SHP77 (cell line): ENCODE measurements around the gene FAM107B.
A peak's percentile ranks its signal among the peaks of the same experiment; 100 is the strongest.

Source experiments
- DNase-seq, 2 experiments: peaks; one replicate each; lab custom pipeline; 2025; lab: John Stamatoyannopoulos, UW

FAM107B gene

DNA sequence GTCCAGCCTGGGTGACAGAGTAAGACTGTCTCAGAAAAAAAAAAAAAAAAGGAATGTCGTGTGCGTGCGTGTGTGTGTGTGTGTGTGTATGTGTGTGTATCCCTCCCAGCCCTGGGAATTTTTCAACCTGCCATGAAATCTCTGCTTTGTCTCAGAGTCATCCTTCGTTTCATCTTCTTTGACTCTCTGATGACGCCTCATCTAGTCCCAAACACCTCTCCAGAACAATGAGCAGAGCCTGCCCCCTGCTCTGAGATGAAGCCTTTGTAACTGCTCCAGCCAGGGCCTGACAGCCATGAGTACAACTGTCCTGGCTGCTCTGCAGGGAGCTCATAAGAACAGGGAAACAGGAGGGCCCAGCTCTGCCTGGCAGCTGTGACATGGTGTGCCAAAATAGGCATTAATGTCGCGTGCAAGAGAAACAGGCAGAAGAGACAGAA lies 149.5 kb downstream of the FAM107B start:
- DNase-seq, result peak; percentile 5 to 7

DNA sequence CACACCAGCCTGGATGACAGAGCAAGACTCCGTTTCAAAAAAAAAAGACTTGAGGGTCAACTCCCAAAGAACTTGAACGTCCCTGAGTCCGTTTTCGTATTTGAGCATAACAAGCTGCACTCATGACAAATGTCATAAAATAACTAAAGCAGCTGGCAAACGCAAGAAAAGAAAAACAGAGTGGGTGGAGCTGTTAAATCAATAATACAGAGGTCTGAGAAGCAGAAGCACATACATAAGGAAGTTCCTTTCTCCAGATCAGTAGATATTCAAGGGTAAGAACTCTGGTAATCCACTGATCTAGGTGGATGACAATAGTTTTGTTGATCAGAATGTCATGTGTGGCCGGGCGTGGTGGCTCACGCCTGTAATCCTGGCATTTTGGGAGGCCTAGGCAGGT lies 150.1 kb downstream of the FAM107B start:
- no peak for DNase-seq

DNA sequence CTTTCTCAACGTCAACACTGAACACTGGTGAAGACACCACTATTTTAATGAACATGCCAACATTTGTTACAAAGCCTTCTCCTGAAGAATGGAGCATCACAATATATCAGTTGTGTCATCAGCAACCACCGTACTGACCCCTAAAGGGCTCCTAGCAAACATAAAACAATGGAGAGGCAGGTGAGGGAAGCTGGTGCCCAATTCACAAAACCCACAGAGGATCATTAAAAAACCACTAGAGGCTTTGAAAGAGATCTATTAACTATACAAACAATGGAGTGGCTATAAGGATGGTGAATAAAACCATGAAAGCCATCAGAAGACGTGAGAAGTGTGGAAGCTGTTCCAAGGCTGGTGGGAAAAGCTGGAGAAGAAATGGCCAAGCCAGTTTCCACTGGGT lies 150.8 kb downstream of the FAM107B start:
- DNase-seq, result peak in 1 of 2 experiments; percentile 17

DNA sequence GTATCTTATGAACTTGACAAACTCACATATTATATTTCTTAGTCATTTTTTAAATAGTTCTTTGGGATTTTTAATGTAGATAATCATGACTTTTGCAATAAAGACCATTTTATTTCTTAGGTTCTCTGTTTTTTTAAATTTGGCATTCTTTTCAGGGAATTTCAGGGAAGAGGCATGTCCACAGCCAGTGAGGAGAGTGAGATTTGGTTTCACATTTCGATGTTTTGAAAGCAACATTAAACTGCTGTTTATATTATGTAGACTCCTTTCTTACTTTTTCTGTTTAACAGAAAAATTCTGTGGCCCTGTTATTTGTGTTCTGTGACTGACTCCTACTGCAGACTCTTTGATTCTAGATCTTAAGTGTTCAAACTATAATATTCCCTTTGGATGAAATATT lies 153.7 kb downstream of the FAM107B start:
- DNase-seq, result no peak

DNA sequence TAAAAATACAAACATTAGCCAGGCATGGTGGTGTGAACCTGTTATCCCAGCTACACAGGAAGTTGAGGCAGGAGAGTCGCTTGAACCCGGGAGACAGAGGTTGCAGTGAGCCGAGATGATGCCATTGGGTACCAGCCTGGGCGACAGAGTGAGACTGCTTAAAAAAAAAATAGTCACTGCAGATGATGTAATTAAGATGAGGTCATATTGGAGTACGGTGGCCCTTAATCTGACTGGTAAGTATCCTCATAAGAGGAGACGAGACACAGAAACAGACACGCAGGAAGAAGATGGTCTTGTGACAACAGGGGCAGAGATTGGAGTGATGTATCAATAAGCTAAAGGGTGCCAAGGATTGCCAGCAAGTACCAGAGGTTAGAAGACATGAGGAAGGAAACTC lies 156.0 kb downstream of the FAM107B start:
- DNase-seq, result no peak

DNA sequence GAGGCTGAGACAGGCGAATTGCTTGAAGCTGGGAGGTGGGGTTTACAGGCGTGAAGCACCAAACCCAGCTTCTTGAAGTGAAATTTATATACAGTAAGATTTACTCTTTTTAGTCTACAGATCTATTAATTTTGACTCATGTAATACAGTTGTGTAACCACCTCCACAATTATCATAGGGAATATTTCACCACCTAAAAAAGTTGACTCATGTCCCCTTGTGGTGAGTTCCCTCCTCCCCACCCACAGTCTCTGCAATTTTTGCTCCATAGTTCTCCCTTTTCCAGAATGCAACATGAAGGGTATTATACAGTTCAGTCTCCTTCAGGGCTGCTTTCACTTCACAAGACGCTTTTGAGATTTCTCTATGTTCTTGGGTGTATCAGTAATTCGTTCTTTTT lies 156.8 kb downstream of the FAM107B start:
- DNase-seq, result no peak

DNA sequence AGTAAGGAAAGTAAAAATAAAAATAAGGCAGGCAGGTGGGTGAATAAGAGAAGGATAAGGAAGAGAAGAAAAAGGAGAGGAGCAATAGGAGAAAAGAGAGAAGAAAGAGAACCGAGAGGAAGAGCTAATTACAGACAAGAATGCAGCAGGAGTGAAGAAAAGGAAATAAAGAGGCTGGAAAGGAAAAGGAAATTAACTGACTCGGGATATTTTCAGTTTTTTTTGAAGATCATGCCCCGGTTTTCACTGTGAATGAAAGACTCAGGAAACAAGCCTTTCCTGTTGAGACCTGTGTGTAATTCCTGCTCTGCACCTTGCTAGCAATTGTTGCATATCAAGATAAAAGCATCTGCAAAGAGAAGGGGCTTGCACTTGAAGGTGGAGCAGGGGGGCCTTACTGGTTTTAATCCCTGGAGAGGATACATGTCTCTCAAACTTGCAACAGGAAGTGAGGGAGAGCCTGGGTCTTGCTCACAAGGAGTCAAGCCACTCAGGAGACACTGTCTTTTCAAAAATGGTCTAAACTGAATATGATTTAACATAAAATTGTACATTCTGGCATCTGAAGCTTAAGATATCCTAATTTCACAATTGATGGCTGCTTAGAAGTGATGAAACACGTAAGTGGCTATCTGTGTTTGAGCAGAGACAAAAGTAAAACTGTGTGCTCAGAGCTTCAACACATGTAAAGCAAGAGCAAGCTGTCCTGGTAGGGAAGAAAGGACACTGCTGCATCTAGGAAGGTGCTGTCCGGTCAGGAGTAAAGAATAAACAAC lies 157.6 kb downstream of the FAM107B start:
- DNase-seq, result no peak

DNA sequence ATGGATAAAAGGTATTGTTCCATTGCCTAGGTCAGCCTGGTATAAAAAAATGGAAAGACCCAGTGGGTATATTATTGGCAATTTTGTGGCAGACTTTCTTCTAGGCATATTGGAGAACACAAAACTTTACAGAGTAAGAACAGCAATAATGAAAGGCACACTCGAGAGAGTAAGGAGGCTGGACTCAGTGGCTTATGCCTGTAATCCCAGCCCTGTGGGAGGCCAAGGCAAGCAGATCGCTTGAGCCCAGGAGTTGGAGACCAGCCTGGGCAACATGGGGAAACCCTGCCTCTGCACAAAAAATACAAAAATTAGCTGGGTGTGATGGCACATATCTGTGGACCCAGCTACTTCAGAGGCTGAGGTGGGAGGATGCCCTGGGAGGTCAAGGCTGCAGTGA lies 158.2 kb downstream of the FAM107B start:
- DNase-seq, result no peak

DNA sequence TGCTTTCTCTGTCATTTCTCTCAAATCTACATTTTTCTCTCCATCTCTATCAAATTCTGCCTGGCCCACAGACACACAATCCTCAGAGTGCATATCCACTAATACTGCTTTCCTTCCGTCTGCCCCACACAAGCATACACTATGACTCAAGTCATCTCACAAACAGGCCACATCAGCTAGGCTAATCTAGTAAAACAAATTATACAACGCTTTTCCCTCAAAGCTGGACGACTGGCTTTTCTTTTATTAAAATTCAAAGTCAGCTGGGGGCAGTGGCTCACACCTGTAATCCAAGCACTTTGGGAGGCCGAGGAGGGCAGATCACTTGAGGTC lies 161.1 kb downstream of the FAM107B start:
- no peak for DNase-seq

DNA sequence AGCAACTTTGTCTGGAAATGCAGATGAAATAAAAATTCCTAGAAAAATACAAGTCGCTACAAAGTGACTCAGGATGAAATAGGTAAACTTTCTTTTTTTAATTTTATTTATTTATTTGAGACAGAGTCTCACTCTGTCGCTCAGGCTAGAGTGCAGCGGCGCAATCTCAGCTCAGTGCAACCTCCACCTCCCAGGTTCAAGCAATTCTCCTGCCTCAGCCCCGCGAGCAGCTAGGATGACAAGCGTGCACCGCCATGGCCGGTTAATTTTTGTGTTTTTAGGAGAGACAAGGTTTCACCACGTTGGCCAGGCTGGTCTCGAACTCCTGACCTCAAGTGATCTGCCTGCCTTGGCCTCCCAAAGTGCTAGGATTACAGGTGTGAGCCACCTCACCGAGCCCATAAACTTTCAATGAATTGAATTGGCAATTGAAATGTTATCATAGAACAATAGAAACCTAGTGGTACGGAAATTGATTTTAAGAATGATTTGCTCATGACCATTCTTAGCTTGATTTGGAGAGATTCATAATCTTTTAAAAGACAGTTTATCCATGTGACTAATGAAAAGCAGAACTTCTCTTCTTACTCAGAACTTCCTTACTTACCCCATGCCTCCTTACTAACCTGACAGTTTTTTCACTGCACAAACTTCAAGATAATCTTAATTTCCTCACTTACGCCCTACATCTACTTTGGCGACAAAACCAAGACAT lies 161.7 kb downstream of the FAM107B start:
- no peak for DNase-seq

DNA sequence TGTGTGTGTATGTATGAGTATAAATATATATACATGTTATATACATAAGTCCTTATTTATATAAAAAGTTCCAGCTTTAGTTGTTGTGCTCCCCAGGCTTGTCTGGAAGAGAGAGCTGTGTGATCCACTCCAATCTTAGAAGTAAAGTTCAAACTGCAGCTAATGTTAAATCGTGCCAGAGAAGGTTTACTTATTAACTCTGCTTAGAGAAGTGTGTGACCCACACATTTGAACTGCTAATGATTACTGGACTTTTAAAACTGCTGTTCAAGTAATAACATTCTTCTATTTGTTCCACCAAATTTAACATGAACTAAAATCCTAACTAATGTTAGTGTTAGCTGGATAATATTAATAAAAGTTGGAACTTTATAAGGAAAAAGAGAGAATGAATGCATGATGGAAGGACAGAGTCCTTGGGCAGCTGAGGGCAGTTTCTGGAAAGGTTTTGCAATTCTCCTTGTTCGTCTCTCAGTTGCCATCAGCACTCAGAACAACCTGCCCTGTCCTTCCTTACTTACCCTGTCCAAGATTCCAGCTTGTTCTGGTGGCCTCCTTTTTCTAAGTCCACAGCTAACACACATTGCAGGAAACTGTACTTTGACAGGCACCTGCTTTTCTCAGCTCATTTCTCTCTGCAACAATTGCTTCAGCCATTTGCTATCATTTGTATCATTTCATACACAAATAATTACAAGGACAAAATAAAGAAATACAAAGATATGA lies 162.6 kb downstream of the FAM107B start:
- DNase-seq, result no peak

DNA sequence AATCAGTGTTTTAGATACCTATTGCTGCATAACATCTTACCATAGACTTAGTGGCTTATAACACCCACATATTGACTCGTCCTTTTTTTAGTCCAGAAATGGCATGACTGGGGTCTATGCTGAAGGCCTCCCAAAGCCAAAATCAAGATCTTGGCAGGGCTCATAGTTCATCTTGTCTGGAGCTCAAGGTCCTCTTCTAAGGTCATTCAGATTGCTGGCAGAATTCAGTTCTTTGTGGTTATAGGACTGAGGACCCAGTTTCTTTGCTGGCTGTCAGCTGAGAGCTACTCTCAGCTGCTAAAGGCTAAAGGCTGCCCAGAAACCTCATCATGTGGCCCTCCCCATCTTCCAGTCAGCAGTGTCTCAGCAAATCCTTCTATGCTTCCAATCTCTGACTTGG lies 165.5 kb downstream of the FAM107B start:
- no peak for DNase-seq

DNA sequence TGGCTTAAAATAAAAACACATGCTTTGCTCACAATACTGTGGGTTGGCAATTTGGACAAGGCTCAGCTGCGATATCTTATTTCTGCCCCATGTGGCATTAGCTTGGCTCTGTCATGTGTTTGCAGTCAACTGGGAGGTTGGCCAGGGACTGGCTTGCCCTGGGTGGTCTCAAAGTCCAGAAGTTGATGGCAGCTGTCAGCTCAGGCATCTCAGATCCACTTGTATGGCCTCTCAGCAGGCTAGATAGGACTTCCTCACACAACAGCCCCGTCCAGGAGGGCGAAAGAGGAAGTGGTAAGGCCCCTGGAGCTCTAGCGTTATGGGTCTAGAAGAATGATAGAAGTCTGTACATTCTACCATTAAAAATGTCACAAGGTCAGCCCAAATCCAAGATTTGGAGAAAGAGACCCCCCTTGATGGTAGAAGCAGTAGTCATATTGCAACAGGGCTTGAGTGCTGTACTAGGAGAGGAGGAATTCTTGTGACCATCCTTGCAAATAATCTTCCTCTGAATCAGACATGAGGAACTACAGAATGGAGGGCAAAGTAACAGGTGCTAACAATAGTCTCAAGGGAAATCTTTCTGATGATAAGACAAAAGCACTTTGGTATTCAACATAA lies 166.2 kb downstream of the FAM107B start:
- DNase-seq, result no peak

DNA sequence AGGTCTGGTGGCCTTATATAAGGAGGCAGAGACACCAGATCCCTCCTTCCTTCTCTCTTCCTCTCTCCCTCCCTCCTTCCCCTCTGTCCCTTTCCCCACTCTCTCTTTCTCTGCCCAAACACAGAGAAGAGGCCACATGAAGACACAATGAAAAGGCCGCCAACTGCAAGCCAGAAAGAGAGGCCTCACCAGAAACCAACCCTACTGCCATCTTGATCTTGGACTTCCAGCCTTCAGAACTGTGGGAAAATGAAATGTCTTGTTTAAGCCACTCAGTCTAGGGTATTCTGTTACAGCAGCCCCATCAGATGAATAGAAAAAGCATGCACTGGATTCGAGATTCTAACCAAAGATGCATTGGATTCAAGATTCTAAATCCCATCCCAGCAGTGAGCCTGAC lies 168.1 kb downstream of the FAM107B start:
- DNase-seq, result no peak

DNA sequence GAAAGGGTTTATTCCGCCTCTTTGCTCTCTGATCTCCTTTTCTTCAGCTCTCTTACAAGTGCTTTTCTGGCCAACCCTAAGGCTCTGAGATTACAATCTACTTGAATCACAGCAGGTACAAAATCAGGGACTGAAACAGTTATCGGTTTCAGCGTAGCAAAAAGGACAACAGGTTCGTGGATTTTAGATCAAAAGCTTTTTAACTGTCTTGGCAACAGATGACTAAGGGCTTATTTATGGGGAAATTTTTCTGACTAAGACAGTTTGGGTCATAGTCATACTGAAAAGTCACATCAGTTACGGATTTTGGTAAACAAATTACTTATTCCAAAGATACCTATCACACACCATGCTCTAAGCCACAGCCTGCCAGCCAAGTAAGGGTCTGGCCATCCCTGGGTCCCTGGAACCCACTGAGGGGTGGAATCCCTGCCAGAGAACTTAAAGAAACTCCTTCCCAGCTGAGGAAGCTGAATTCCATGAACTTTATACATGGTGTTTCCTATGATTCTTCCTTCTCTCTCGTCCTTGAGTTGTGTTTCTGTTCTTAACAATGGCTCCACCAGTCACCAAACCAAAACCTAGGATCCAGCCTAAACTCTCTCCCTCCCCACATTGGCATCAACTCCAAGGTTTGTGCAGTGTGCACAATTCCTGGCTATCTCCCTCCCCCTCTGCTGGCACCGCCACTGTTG lies 169.3 kb downstream of the FAM107B start:
- no peak for DNase-seq

DNA sequence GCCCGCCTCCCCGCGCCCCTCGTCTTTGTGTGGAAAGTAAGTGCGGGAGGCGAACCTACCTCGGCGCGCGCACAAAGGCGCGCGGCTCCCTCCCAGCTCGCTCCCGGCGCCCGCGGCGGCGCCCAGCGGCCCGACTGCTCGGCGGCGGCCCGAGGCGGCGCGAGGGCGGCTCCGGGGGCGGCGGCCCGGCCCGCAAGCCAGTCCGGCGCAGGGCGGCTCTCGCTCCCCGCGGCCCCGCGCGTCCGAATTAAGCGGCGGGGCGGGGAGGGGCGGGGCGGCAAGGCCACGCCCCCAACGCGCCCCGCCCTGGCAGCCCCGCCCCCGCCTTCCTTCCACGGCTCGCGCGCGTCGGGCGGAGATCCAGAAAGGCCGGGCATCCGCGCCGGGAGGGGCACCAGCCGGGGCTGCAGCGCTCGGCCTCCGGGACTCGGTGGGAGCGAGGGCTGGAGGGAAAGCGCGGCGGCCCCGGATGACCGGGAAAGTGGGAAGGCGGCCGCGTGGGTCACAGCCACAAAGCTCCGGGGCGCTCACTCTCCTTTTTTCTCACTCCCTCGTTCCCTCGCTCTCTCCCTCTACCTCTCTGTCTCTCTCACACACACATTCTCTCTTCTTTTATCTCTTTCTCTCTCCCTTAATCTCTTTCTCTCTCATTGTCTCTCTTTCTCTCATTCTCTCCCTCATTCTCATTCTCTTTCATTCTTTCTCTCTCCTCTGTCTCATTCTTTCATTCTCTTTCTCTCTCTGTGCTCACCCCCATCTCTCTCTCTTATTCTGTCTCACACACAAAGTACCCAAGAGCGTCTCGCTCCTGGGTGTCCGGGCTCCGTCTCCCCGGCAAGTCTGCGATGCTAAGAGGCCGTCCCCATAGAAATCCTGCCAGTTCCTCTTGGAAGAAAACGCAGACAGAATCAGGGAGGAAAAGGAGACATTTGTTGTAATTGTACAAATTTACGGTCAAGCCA lies 170.2 kb downstream of the FAM107B start:
- DNase-seq, result peak in 1 of 2 experiments; percentile 4

DNA sequence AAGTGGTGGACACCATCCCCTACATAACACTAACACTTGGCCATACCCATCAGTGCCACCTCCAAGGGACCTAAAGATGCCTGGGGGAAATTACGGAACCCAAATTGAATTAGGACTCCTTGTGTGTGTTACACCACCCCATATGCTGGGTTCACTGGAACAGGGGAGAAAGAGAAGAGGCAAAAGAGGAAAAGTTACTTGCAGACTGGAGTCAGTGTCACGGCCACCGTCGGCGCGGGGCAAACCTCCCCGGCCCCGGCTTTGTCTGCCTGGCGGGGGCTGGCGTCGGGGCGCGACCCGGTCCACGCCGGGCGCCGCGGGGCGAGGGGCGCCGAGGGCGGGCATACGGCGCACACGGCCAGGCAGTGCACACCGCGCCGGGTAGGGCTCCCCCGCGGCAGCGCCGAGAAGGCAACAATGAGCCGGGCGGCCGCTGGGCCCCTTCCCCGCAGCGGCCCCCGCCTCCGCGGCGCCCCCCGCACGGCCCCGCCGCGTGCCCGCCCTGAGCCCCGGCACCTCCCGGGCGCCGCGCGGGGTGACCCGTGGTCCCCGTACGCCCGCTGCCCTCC lies 171.1 kb downstream of the FAM107B start:
- DNase-seq, result no peak

DNA sequence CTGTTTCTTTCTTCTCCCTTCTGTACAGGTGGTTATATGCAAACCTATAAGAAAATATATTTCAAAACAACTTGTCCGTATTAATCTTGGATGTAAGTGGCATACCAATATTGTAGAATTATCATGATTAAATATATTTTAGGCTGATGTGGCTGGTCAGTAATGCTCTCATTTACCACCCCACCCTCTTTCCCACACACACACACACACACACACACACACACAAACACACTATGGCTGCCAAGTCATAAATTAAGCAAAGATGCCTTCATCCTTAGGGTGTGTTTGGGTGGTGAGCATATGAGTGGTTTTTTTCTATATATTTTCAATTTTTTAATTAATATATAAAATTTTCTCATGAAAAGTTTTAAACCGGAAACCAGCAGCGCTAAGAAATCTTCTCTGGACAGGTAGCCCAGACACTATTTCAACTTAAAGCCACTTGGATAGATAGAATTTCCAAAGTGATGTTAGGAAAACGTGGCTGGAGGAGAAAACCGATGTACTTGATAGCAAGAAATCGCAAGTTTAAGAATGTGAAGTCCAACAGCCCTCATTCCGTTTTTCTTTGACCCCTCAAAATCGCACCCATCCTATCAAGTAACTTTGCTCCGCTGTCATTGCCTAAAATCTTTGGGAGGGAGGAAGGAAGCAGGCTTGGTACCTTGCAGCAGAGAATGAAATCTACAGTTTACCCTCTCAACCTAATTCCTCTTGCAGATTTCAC lies 171.7 kb downstream of the FAM107B start:
- no peak for DNase-seq

DNA sequence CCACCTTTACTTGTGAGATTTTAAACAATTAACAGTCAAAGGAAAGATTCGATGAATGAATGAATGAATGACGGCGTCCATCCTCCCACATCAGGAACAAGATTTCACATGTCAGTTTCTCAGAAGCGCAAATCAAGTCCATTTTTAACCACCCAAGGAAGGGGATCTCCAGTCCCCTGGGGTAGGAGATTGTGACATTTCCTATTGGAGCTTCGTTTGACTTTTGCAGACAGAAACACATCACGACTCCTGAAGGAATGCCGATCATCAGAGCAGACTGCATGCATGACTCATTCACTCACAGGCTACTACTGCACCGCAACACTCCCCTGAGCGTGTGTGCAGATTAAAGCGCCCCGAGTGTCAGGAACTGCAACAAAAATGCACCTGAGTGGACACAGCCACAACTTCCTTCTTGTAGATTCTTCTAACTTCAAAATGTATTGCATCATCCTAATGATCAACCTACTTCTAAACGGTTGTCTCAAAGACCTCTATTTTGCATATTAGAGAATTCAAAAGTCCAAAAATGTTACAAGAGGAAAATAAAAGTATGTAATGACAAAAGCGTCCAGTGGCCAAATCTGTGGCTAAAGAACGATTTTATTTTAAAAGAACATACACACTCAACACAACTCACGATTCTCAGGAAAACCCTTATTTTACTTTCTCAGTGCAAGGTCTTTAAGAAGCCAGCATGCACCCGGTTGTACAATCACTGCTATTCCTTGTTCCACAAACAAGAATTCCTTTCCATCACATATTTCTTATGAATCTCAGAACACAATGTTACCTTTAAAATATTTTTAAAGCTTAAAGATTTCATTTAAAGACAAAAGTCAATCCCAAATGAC lies 172.6 kb downstream of the FAM107B start:
- no peak for DNase-seq
